Heart right ventricle (tissue), 16 donors: ENCODE data around the gene PHAX. TPM values are rescaled to one million over a fixed set of nuclear protein-coding genes. Genes with fewer than 3 reads are reported as not detected.

ENCODE experiments used
- ATAC-seq, 8 donors: fragments of 200-7000 bp; cut with Tn5 transposase; one replicate each; pipeline ENCODE4 v1.9.1; 2020; ENCODE audit warnings: mild to moderate bottlenecking in 8 of 8, moderate library complexity in 8 of 8, moderate number of reproducible peaks in 1 of 8
- DNase-seq, 2 donors: peaks; one replicate each; pipeline ENCODE4 v3.0.0-alpha.2; 2020
- H3K27ac ChIP-seq, 10 donors: fragments of 200-600 bp; sonication (generic) in 2 of 10; one replicate each; pipeline versions ENCODE4 v1.5.0 to v1.8.0; 2020 to 2022; ENCODE audit warnings: mild to moderate bottlenecking in 3 of 10
- H3K27me3 ChIP-seq, 7 donors: fragments of 200-600 bp; one replicate each; pipeline ENCODE4 v1.8.0; 2021 to 2022; ENCODE audit warnings: mild to moderate bottlenecking in 2 of 7
- H3K36me3 ChIP-seq, 9 donors: fragments of 200-600 bp; sonication (generic) in 1 of 9; one replicate each; pipeline versions ENCODE4 v1.5.0 to v1.8.0; 2020 to 2022; ENCODE audit warnings: mild to moderate bottlenecking in 2 of 9
- H3K4me1 ChIP-seq, 9 donors: fragments of 200-600 bp; sonication (generic) in 1 of 9; one replicate each; pipeline versions ENCODE4 v1.5.0 to v1.8.0; 2020 to 2022; ENCODE audit warnings: mild to moderate bottlenecking in 4 of 9
- H3K4me3 ChIP-seq, 10 donors: fragments of 200-600 bp; sonication (generic) in 2 of 10; one replicate each; pipeline versions ENCODE4 v1.5.0 to v1.8.0; 2020 to 2022; ENCODE audit warnings: mild to moderate bottlenecking in 7 of 10, moderate library complexity in 2 of 10
- H3K9me3 ChIP-seq, 11 donors: fragments of 200-600 bp in 10 of 11; sonication (generic) in 2 of 11; one replicate each; pipeline versions ENCODE4 v1.5.0 to v1.8.0; 2013 to 2022; ENCODE audit warnings: mild to moderate bottlenecking in 2 of 11, control low read depth in 1 of 11, moderate library complexity in 1 of 11
- WGBS, 2 donors: extraction: QIAGEN DNeasy Blood & Tissue Kit; methylation state at CpG; one replicate each; pipeline ENCODE4 v1.1.7; 2013; ENCODE audit warnings: inconsistent platforms in 1 of 2; 5-methylcytosine and 5-hydroxymethylcytosine counted together
- intact Hi-C, 10 donors: fragments of 100-400 bp; cut with DNase I; formaldehyde crosslinking; loops; one replicate each; pipeline versions ENCODE4 v1.11.1 to v1.14.2; 2022
- polyA plus RNA-seq, 2 donors: library from polyadenylated mRNA; stranded (reverse); fragments of 200-250 nt; gene quantifications; one replicate each; pipeline ENCODE4 v1.2.3, GENCODE V29; 2013
- total RNA-seq, 10 donors: library from RNA; stranded (reverse); fragmentation: NEBNext Ultra II Directional in 3 of 10; extraction: Animal tissue kit (Norgen Biotek cat#: 25700) in 3 of 10; gene quantifications; one replicate each; pipeline versions ENCODE4 v1.2.1 to v1.2.4, GENCODE V29; 2021 to 2023
- TF ChIP-seq, protein P1 (sequence below), 9 donors: fragments of 200-600 bp; sonication (generic) in 2 of 9; IDR thresholded peaks; one replicate each; pipeline versions ENCODE4 v1.5.0 to v1.8.0; 2021 to 2022; ENCODE audit warnings: antibody characterized with exemption in 9 of 9, mild to moderate bottlenecking in 5 of 9, moderate library complexity in 1 of 9
- donor health status: Arrhythmogenic right ventricular cardiomyopathy.
- donor health status: ischemic (EF 13 %, LVEDD 7.1; RV severe dilation, severe dysfunction).
- donor health status: healthy with polysubstance abuse.
- donor health status: DM: no; HTN: yes; CAD: no.
- donor health status: DM: no; HTN: no; CAD: no.
- donor health status: ischemic (EF 25% LVEDD 6.9; RV normal size, moderate dysfunction).
- donor health status: ischemic (EF 25% LVEDD 5.7; RV mildly dilated, moderate dysfunction).
- donor health status: healthy.
- donor health status: DM: yes; HTN: yes; CAD: no.
- donor health status: Ischemic cardiomyopathy.
- donor health status: ischemic (EF 35%, LVEDD 5.7; RV mildly dilated, moderate dysfunction).
- donor health status: nonischemic (EF 11% LVEDD 7.7; RV severe dilation, severe dysfunction).
- donor health status: DM: yes; HTN: yes; CAD: no.
- donor health status: PGD.
- donor health status: ischemic (EF 29% LVEDD 5.4; RV normal size, mild dysfunction).
- donor health status: nonischemic (EF 23%, LVEDD 6.1; RV moderate dilation, normal function).

The PHAX gene
- total and polyA plus RNA-seq, 12 donors, result 10.9 to 38.5 (median 27.8) TPM

DNA sequence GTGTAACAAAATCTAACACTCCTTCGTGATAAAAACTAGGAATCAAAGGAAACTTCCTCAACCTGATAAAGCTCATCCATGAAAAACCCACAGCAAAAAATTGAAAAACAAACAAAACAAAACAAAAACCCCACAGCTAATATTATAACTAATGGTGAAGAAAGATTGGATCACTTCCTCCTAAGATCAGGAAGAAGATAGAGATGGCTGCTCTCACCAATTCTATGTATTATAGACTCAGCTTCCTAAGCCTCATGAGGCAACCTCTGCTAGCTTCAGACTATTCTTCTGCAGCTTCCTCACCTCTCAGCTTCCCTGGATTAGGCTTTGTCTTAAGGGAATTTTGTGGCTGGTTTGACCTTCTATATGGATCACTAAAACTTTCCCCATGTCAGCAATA, 40.1 kb downstream of the PHAX start:
- ATAC-seq (no peak), DNase-seq (no peak)
- Histone ChIP-seq H3K36me3 (no peaks in the 10 kb centered on the region), H3K4me1 (no peaks in the 10 kb centered on the region), H3K27me3 (no peaks in the 10 kb centered on the region), H3K9me3 (peaks cover 0 to 13% (median 8%) of the 10 kb centered on the region in 11 donors), H3K4me3 (no peak overlapping the region), H3K27ac (no peak overlapping the region)
- 66 to 71% methylated on average over 1 of the region's 1 CpG for WGBS, 2 donors
- intact Hi-C loops, result no loop called here
- TF ChIP-seq, protein P1, sequence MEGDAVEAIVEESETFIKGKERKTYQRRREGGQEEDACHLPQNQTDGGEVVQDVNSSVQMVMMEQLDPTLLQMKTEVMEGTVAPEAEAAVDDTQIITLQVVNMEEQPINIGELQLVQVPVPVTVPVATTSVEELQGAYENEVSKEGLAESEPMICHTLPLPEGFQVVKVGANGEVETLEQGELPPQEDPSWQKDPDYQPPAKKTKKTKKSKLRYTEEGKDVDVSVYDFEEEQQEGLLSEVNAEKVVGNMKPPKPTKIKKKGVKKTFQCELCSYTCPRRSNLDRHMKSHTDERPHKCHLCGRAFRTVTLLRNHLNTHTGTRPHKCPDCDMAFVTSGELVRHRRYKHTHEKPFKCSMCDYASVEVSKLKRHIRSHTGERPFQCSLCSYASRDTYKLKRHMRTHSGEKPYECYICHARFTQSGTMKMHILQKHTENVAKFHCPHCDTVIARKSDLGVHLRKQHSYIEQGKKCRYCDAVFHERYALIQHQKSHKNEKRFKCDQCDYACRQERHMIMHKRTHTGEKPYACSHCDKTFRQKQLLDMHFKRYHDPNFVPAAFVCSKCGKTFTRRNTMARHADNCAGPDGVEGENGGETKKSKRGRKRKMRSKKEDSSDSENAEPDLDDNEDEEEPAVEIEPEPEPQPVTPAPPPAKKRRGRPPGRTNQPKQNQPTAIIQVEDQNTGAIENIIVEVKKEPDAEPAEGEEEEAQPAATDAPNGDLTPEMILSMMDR (IDR thresholded peaks at IDR 0.05), result no peak

- ATAC-seq (no peak), DNase-seq (no peak)
- Histone ChIP-seq H3K4me3 (no peak overlapping the region), H3K27me3 (no peaks in the 10 kb centered on the region), H3K36me3 (no peaks in the 10 kb centered on the region), H3K4me1 (no peaks in the 10 kb centered on the region), H3K27ac (no peak overlapping the region), H3K9me3 (peaks cover 0 to 14% (median 8%) of the 10 kb centered on the region in 11 donors)
- TF ChIP-seq, protein P1 (IDR thresholded peaks at IDR 0.05), result no peak
- 91 to 94% methylated on average over 5 of the region's 5 CpGs for WGBS, 2 donors
- intact Hi-C loops, result no loop called here
Observed at GRCh38 chr5:126641387-126641786, 40.6 kb downstream of the PHAX start.

GRCh38 chr5:126645132-126645531, 44.4 kb downstream of the PHAX start:
- DNase-seq, result no peak
- Histone ChIP-seq H3K36me3 (no peaks in the 10 kb centered on the region), H3K9me3 (peaks cover 0 to 14% (median 8%) of the 10 kb centered on the region in 11 donors), H3K27ac (no peak overlapping the region), H3K4me3 (no peak overlapping the region), H3K27me3 (peaks cover 0 to 10% (median 0%) of the 10 kb centered on the region in 7 donors), H3K4me1 (no peaks in the 10 kb centered on the region)
- WGBS, 2 donors, result 77 to 83% methylated on average over 1 of the region's 1 CpG
- TF ChIP-seq, protein P1 (IDR thresholded peaks at IDR 0.05), result no peak
- no peak for ATAC-seq
- intact Hi-C loops, result no loop called here

DNA sequence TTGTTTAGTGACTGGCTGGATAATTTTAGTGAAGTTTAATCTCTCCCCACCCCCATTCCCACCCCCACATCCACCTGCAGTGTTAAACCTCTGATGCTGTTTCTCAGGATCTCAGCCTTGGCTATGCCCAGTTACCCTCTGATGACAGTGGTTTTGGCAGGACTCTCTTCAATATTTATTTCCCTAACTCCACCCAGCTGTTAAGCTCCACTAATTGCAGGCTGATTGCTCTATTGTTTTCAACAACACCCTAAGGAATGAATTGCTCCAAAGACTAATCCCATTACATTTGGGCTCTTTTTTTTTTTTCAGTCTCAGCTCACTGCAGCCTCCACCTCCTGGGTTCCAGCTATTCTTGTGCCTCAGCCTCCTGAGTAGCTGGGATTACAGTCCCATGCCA, 46.3 kb downstream of the PHAX start:
- no peak for ATAC-seq
- TF ChIP-seq, protein P1 (IDR thresholded peaks at IDR 0.05), result no peak
- H3K36me3 ChIP-seq, result no peaks in the 10 kb centered on the region

More for the DNA sequence above, 46.3 kb downstream of the PHAX start:
- Histone ChIP-seq H3K9me3 (peaks cover 0 to 14% (median 8%) of the 10 kb centered on the region in 11 donors), H3K4me1 (no peaks in the 10 kb centered on the region), H3K4me3 (no peak overlapping the region), H3K27ac (no peak overlapping the region), H3K27me3 (peaks cover 0 to 10% (median 0%) of the 10 kb centered on the region in 7 donors)
- intact Hi-C loops, result no loop called here
- no peak for DNase-seq
